Stimulated activated CD4-positive, alpha-beta T cell treated with anti-CD3 and anti-CD28 coated beads, Interleukin-4, amount 100 ng/mL, for 48 hours (primary cell): Measurements from ENCODE around the gene DTL.
"Not testable (repeated sequence)": the region's sequence is repeated elsewhere in the genome, so short reads cannot be mapped to it uniquely, and the experiment has no call there.

Experiments used
- DNase-seq, 2 donors: peaks; one replicate each; pipeline ENCODE4 v3.0.0-alpha.2; 2020; ENCODE audit warnings: low read depth in 2 of 2

Gene DTL, protein sequence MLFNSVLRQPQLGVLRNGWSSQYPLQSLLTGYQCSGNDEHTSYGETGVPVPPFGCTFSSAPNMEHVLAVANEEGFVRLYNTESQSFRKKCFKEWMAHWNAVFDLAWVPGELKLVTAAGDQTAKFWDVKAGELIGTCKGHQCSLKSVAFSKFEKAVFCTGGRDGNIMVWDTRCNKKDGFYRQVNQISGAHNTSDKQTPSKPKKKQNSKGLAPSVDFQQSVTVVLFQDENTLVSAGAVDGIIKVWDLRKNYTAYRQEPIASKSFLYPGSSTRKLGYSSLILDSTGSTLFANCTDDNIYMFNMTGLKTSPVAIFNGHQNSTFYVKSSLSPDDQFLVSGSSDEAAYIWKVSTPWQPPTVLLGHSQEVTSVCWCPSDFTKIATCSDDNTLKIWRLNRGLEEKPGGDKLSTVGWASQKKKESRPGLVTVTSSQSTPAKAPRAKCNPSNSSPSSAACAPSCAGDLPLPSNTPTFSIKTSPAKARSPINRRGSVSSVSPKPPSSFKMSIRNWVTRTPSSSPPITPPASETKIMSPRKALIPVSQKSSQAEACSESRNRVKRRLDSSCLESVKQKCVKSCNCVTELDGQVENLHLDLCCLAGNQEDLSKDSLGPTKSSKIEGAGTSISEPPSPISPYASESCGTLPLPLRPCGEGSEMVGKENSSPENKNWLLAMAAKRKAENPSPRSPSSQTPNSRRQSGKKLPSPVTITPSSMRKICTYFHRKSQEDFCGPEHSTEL

GRCh38 chr1:212035123-212035834, at the start of gene DTL, which contains the start of gene INTS7:
DTL (plus strand) TSS chr1:212035748; CDS start chr1:212035891, 143 bp downstream.
INTS7 (minus strand) TSS chr1:212035557; CDS start chr1:212035437, 120 bp downstream.
- DNase-seq, result peak; percentile 93 to 98

- DNase-seq, result no peak
Measured at GRCh38 chr1:211986628-211987254, 48.8 kb upstream of the DTL start.

DNA sequence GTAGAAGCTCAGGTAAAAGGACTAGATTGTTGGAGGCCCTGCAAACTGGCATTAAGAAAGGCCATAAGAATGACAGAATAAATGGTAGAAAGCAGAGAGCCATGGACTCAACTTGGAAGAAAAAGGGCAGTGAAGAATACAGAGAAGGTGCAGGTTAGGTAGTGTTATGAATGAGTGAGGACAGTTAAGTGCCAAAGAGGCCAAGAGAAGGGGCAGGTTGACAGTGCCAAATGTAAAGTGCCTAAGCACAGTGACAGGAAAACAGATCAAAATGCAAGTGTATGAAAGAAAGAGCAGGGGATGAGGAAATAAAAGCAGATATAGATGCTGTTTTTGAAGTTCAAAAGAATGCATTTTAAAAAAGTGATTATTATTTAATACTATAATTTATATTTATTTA, 43.9 kb upstream of the DTL start:
- DNase-seq, result no peak

- DNase-seq, result not testable (repeated sequence)
Measured at GRCh38 chr1:211997426-211997825, 38.1 kb upstream of the DTL start.

DNA sequence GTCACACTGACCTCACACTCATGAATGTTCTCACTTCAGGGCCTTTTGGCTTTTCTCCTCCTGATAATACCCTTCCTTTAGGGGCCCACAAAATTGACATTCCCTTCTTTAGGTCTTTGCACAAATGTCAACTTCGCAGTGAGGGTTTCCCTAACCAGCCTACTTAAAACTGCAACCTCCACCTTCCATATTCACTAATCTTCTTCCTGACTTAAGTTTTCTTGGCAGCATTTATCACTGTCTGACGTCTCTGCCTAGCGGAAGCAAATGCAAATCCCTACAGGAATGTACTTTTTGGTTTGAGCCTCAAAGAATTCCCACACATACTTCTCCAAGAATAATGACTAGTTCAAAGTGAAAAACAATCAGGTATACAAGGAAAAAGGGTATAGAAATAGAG, 33.0 kb upstream of the DTL start:
- DNase-seq, result no peak

GRCh38 chr1:212004895-212005608, 30.5 kb upstream of the DTL start:
- DNase-seq, result no peak

- DNase-seq, result no peak
Measured at GRCh38 chr1:212007178-212007577, 28.4 kb upstream of the DTL start.

DNA sequence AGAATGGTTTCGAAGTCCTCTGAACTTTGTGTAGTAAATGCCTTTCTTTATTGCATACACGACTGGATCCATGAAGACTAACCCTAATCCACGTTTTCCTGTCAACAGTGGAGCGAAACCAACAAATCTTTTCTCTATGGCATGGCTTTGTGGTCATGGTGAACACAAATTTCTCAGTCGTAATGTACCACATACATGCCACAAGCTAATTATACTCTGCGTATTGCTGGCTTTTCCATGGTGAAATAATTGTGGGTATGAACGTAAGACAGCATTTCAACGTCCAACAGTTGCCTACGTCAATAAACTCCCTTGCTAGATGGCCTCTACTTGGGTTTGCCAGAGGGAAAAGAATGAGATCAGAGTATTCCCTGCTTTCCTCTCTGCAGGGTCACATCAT, 27.7 kb upstream of the DTL start:
- DNase-seq, result no peak

- DNase-seq, result no peak
Measured at GRCh38 chr1:212009561-212009960, 26.0 kb upstream of the DTL start.

DNA sequence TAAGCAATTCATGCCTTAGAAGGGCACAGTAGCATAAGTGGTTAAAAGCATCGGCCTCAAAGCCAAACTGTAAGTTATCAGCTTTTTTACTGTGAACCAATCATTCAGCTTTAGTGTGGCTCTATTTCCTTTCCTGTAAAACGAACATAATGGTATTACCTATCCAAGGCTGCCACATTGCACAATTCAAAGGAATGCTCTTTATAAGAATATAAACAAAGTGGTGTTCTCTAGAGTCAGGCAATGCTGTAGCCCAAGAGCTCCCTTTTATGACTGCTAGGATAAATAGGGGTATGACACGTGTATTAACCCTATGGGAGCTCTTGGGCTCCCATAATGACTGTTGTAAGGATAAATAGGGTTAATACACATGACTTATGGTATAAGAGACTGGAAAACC, 25.5 kb upstream of the DTL start:
- no peak for DNase-seq

- DNase-seq, result peak; percentile 46 to 56
Measured at GRCh38 chr1:212012034-212012740, 23.4 kb upstream of the DTL start.

DNA sequence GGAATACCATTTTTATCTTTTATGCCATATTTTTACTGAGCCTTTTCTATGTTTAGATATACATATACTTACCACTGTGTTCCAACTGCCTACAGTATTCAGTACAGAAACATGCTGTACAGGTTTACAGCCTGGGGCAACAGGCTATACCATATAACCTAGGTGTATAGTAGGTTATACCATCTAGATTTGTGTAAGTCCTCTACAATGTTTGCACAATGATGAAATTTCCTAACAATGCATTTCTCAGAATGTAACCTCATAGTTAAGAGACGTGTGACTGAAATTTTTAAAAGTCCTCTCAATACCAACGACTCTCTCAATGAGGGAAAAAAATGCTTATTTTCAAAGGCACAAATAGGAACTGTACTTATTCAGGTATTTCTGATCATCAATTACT, 21.9 kb upstream of the DTL start:
- no peak for DNase-seq

- no peak for DNase-seq
Measured at GRCh38 chr1:212020975-212021374, 14.6 kb upstream of the DTL start.

DNA sequence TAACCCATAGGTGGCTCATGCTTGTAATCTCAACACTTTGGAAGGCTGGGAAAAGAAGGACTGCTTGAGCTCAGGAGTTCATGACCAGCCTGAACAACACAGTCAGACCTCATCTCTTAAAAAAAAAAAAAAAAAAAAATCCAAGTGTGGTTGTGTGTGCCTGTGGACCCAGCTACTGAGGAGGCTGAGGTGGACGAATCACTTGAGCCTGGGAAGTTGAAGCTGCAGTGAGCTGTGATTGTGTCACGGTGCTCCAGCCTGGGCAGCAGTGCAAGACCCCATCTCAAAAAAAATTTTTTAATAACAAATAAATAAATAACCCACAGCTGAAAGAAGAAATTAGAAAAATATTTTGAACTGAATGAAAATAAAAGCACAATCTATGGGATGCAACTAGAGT, 14.0 kb upstream of the DTL start:
- DNase-seq, result no peak

DNA sequence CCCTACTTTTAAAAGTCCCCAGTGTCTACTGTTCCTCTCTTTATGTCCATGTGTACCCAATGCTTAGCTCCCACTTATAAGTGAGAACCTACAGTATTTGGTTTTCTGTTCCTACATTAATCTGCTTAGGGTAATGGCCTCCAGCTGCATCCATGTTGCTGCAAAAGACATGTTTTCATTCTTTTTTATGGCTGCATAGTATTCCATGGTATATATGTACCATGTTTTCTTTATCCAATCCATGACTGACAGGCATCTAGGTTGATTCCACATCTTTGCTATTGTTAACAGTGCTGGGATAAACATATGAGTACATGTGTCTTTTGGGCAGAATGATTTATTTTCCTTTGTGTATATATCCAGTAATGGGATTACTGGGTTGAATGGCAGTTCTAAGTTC, 12.6 kb upstream of the DTL start:
- DNase-seq, result not testable (repeated sequence)

DNA sequence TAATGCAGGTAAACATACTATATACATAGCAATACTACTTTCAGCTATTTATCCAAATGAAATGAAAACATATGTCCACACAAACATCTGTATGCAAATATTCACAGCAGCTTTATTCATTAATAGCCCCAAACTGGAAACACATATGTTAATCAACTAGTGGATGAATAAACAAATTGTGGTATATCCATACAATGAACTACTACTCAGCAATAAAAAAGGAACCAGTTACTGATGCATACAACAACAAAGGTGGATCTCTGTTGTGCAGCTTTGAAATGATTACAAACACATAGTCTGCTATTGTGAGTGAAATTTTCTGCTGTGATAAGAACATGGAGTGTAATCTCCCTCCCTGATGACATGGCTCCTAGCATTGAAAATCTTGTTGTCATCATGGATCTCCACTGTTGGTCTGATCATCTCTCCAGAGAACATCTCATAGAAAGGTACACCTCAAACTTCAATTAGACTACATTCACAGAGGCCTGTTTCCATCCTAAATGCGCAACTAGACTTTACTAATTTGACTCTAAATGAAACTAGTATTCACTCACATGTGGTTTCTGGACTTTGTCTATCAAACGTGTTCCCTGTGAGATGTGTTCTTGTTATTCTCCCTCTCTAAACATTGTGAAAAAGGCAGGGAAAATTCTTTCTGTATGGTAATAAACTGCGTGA, 10.9 kb upstream of the DTL start:
- DNase-seq, result no peak

DNA sequence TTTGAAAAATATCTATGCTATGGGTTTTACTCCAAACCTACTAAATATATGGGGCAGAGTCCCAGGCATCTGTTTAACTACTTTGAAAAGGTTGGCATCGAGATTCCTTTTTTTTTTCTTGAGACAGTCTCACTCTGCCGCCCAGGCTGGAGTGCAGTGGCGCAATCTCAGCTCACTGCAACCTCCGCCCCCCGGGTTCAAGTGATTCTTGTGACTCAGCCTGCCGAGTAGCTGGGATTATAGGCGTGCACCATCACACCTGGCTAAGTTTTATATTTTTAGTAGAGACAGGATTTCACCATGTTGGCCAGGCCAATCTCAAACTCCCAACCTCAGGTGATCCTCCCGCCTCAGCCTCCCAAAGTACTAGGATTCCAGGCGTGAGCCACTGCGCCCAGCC, 7.8 kb upstream of the DTL start:
- DNase-seq, result not testable (repeated sequence)

GRCh38 chr1:212030936-212031528, 4.5 kb upstream of the DTL start:
- DNase-seq, result no peak

GRCh38 chr1:212034516-212035122, 929 bp upstream of the DTL start:
- DNase-seq, result no peak
